Measurements from ENCODE around the gene YTHDC2.
A peak's percentile ranks its signal among the peaks of the same experiment; 100 is the strongest.

The YTHDC2 gene

DNA sequence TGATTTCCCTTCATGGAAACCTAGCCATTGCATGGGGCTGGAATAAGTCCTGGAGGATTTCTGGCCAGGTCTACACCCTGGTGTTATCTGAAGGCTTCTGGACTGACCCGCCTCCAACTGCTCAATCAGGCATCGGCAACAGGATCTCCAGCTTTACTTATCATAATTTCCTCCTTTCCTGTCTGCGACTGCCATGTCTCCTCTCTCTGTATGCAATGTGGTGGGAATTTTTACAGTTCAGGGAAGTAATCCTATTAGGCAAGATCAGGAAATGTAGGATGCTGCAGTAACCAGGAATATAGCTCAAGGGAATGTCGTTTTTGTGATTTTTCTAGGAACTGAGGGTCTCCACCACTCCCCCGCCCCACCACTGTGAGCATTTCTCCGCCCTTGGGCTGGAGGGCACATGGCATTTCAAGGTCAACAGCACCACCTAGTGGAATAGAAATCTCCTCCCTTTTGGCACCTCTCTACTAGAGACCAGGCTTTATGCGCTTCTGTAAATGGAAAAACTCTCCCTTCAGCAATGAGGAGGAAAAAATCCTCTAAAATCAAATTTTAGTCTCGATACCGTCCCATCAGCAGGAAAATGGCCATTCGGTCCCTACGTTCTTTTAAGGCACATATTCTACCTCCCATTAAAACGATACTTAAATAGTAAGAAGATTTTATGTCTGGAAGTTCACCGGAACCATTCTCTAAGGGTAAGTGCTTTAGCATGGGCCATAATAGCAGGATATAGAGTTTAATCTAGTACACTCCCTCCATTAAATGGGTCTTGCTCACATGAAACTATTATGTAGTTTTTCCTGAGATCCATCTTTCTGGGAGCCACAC lies 93.0 kb downstream of the YTHDC2 start:
- Histone ChIP-seq H3K4me2 (ENCODE audit: low read length) (no peak overlapping the region), H3K27ac (ENCODE audit: low read depth, low read length, poor library complexity, severe bottlenecking) (no peak overlapping the region), H3K79me2 (ENCODE audit: insufficient read depth, low read length) (no peaks in the 10 kb centered on the region), H3K9me2 (ENCODE audit: low read depth, low read length) (no peaks in the 10 kb centered on the region), H4K20me1 (ENCODE audit: insufficient read depth, low read length) (no peaks in the 10 kb centered on the region), H3K27me3 (ENCODE audit: insufficient read depth, low read length) (no peaks in the 10 kb centered on the region; the same call in 1 of the 2 replicates), H3K36me3 (ENCODE audit: insufficient read depth, low read length) (no peaks in the 10 kb centered on the region), H3K9ac (ENCODE audit: low read length) (no peak overlapping the region), H3K9me3 (ENCODE audit: low read length) (no peaks in the 10 kb centered on the region), H3K4me3 (ENCODE audit: low read depth, low read length, poor library complexity, severe bottlenecking) (no peak overlapping the region), H2AFZ (ENCODE audit: low read length) (no peak overlapping the region), H3K4me1 (ENCODE audit: insufficient read depth, low read length, severe bottlenecking) (no peaks in the 10 kb centered on the region), H3F3A (ENCODE audit: insufficient read depth, low read length) (no peaks in the 10 kb centered on the region)
- TF ChIP-seq EZH2 (IDR thresholded peaks at IDR 0.05; ENCODE audit: borderline replicate concordance, low read length), result no peak
- TF ChIP-seq CTCF (IDR thresholded peaks at IDR 0.05; ENCODE audit: low read length), result peak; percentile 80

GRCh38 chr5:113607361-113607760 lies 93.9 kb downstream of the YTHDC2 start:
- Histone ChIP-seq H3K4me1 (ENCODE audit: insufficient read depth, low read length, severe bottlenecking) (no peaks in the 10 kb centered on the region), H2AFZ (ENCODE audit: low read length) (no peak overlapping the region), H3F3A (ENCODE audit: insufficient read depth, low read length) (no peaks in the 10 kb centered on the region)

DNA sequence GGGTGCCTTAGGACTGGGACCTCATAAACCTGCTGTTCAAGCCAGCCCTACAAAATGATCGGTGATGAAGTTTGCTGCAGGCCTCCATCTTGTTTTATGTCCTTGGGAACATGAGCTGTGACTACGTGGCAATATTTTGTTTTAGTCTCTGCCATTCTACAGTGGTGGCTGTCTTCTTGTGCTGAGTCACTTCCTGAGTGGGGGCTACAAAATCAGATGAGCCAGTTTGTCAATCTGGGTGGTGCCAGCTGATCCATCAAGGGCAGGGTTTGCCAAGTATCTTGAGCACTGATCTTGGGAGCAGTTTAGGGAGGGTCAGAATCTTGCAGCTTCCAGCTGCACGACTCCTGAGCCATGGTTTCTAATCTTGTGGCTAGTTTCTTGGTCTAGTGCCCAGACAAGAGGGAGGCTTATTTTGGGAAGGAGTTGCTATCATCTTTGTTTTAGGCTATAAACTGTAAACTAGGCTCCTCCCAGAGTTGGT lies 94.7 kb downstream of the YTHDC2 start:
- no peaks in the 10 kb centered on the region for H3K4me1 ChIP-seq (ENCODE audit: insufficient read depth, low read length, severe bottlenecking)
- no peaks in the 10 kb centered on the region for H3K36me3 ChIP-seq (ENCODE audit: insufficient read depth, low read length)
- no peak overlapping the region for H3K4me3 ChIP-seq (ENCODE audit: low read depth, low read length, poor library complexity, severe bottlenecking)
- H2AFZ ChIP-seq (ENCODE audit: low read length), result no peak overlapping the region
- H3K27me3 ChIP-seq (ENCODE audit: insufficient read depth, low read length), result no peaks in the 10 kb centered on the region; the same call in 1 of the 2 replicates
- TF ChIP-seq CTCF (IDR thresholded peaks at IDR 0.05; ENCODE audit: low read length) (no peak), EZH2 (IDR thresholded peaks at IDR 0.05; ENCODE audit: borderline replicate concordance, low read length) (no peak)
- H4K20me1 ChIP-seq (ENCODE audit: insufficient read depth, low read length), result no peaks in the 10 kb centered on the region
- H3K27ac ChIP-seq (ENCODE audit: low read depth, low read length, poor library complexity, severe bottlenecking), result no peak overlapping the region
- H3K9me3 ChIP-seq (ENCODE audit: low read length), result no peaks in the 10 kb centered on the region
- H3K9me2 ChIP-seq (ENCODE audit: low read depth, low read length), result no peaks in the 10 kb centered on the region
- no peak overlapping the region for H3K9ac ChIP-seq (ENCODE audit: low read length)
- H3F3A ChIP-seq (ENCODE audit: insufficient read depth, low read length), result no peaks in the 10 kb centered on the region
- H3K79me2 ChIP-seq (ENCODE audit: insufficient read depth, low read length), result no peaks in the 10 kb centered on the region
- no peak overlapping the region for H3K4me2 ChIP-seq (ENCODE audit: low read length)

More at GRCh38 chr5:113607361-113607760, 93.9 kb downstream of the YTHDC2 start:
- Histone ChIP-seq H3K9ac (ENCODE audit: low read length) (no peak overlapping the region), H3K27ac (ENCODE audit: low read depth, low read length, poor library complexity, severe bottlenecking) (no peak overlapping the region), H3K9me2 (ENCODE audit: low read depth, low read length) (no peaks in the 10 kb centered on the region), H3K27me3 (ENCODE audit: insufficient read depth, low read length) (no peaks in the 10 kb centered on the region; the same call in 1 of the 2 replicates), H3K9me3 (ENCODE audit: low read length) (no peaks in the 10 kb centered on the region), H3K36me3 (ENCODE audit: insufficient read depth, low read length) (no peaks in the 10 kb centered on the region), H3K79me2 (ENCODE audit: insufficient read depth, low read length) (no peaks in the 10 kb centered on the region), H3K4me3 (ENCODE audit: low read depth, low read length, poor library complexity, severe bottlenecking) (no peak overlapping the region), H3K4me2 (ENCODE audit: low read length) (no peak overlapping the region), H4K20me1 (ENCODE audit: insufficient read depth, low read length) (no peaks in the 10 kb centered on the region)
- TF ChIP-seq CTCF (IDR thresholded peaks at IDR 0.05; ENCODE audit: low read length) (no peak), EZH2 (IDR thresholded peaks at IDR 0.05; ENCODE audit: borderline replicate concordance, low read length) (no peak)

Measured in OCI-LY1 (cell line).